VCaP (cell line): Measurements from ENCODE around the gene MORC2.

Experiments used
- H3K27ac ChIP-seq: fragments of 450-650 bp; 2 replicates; pipeline ENCODE4 v1.5.1; 2017
- TF ChIP-seq, protein P1 (sequence below): fragments of 450-650 bp; conservative IDR thresholded peaks from 2 replicates; pipeline ENCODE4 v1.5.1; 2017; ENCODE audit warnings: mild to moderate bottlenecking, moderate library complexity

MORC2 gene

GRCh38 chr22:30990690-30991089, 22.1 kb upstream of the MORC2 start:
- TF ChIP-seq, protein P1, sequence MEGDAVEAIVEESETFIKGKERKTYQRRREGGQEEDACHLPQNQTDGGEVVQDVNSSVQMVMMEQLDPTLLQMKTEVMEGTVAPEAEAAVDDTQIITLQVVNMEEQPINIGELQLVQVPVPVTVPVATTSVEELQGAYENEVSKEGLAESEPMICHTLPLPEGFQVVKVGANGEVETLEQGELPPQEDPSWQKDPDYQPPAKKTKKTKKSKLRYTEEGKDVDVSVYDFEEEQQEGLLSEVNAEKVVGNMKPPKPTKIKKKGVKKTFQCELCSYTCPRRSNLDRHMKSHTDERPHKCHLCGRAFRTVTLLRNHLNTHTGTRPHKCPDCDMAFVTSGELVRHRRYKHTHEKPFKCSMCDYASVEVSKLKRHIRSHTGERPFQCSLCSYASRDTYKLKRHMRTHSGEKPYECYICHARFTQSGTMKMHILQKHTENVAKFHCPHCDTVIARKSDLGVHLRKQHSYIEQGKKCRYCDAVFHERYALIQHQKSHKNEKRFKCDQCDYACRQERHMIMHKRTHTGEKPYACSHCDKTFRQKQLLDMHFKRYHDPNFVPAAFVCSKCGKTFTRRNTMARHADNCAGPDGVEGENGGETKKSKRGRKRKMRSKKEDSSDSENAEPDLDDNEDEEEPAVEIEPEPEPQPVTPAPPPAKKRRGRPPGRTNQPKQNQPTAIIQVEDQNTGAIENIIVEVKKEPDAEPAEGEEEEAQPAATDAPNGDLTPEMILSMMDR, result no peak
- no peak overlapping the region for H3K27ac ChIP-seq

GRCh38 chr22:30989474-30989873, 20.9 kb upstream of the MORC2 start:
- H3K27ac ChIP-seq, result no peak overlapping the region
- TF ChIP-seq, protein P1, result no peak

- no peak overlapping the region for H3K27ac ChIP-seq
- TF ChIP-seq, protein P1, result no peak
Measured at GRCh38 chr22:30985561-30986208, 17.1 kb upstream of the MORC2 start.

DNA sequence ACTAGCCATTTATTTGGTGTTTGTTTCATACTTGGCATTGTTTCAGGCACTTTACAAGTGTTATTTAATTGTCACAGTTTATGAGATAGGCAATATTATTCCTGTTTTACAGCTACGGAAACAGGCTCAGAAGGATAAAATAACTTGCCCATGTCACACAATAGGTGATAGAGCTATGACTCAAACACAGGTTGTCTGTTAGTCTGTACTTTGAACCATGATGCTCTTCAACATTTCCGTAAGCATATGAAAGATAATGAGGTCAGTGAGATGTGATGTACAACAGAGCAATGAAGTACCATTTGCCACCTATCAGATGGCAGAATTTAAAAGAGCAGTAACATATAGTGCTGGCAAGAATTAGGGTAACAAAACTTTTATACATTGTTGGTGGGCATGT, 15.7 kb upstream of the MORC2 start:
- no peak overlapping the region for H3K27ac ChIP-seq
- TF ChIP-seq, protein P1, result no peak

- no peak overlapping the region for H3K27ac ChIP-seq
- TF ChIP-seq, protein P1, result no peak
Measured at GRCh38 chr22:30982512-30982911, 13.9 kb upstream of the MORC2 start.

DNA sequence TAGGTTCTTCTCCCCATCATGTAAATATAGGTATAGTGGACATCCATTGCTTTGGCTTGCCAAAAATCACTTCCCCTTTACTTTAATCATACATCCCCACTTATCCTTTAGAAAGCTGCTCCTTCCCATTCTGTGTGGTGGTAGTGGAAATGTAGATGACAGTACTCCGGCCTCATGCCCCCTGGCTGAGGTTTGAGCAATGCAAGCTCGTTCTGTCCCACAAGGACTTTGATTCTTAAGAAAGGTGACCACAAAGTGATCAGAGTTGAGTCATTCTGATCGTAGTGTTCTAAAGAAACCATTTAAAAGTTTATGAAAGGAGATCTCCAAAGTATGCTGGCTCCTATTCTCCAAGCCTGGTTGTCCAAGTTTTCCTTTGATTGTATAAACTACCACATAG, 11.4 kb upstream of the MORC2 start:
- TF ChIP-seq, protein P1, result no peak
- no peak overlapping the region for H3K27ac ChIP-seq

DNA sequence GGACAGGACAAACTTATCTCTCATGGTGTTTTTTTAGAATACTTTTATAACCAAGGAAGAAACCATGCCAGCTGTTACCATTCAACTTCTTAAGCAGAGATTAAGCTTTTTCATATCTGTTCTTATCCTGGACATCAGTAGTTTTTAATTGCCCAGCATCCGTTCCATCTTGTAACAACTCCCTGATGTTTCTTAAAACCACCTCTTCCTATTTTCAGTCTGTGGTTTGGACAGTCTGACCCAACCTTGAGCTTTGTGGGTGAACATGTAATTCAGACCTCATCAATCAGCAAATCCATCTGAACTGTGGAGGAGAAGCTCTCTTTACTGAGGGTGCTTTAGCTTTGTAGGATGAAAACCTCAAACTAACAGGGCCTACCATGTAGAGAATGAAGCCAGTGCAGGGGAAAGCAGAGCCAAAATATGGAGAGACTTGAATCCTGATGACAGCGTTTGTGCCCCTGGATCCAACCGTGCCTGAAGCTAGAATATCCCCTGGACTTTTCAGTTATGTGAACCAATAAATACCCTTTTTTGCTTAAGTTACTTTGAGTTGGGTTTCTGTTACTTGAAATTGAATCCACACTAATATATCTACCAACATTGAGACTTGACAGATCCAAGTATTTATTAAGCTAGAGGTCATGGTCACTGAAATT, 9.9 kb upstream of the MORC2 start:
- no peak overlapping the region for H3K27ac ChIP-seq
- TF ChIP-seq, protein P1, result no peak
